GM18507 (cell line): ENCODE results near the gene RNF20.
"Not testable (repeated sequence)": the region's sequence is repeated elsewhere in the genome, so short reads cannot be mapped to it uniquely, and the experiment has no call there.

Experiments used
- DNase-seq: peaks from one replicate; pipeline ENCODE4 v3.0.0; 2011; ENCODE audit warnings: low read depth; ENCODE audit not compliant: insufficient read length; ENCODE audit errors: extremely low spot score
- FAIRE-seq: peaks from 2 replicates; lab custom pipeline; 2011; peaks lifted over from hg19 to GRCh38; lab: Jason Lieb, UNC

Gene RNF20

GRCh38 chr9:101527066-101527465 lies 6.6 kb upstream of the RNF20 start:
- FAIRE-seq: no peak
- DNase-seq: no peak

GRCh38 chr9:101528015-101528414 lies 5.6 kb upstream of the RNF20 start:
- no peak for FAIRE-seq
- no peak for DNase-seq

GRCh38 chr9:101530076-101530711 lies 3.5 kb upstream of the RNF20 start:
- FAIRE-seq (peak; percentile 78), DNase-seq (peak; percentile 36)

- no peak for DNase-seq
- FAIRE-seq: no peak
These were observed 2.7 kb downstream of the RNF20 start for GRCh38 chr9:101536351-101536750.

- no peak for DNase-seq
- no peak for FAIRE-seq
These were observed 3.3 kb downstream of the RNF20 start for GRCh38 chr9:101536938-101537337.

GRCh38 chr9:101540069-101540468 lies 6.4 kb downstream of the RNF20 start:
- DNase-seq (no peak), FAIRE-seq (no peak)

GRCh38 chr9:101543098-101543735 lies 9.6 kb downstream of the RNF20 start:
- FAIRE-seq (no peak), DNase-seq (no peak)

- FAIRE-seq, DNase-seq: not testable (repeated sequence)
These were observed 15.9 kb downstream of the RNF20 start for GRCh38 chr9:101549472-101550098.

GRCh38 chr9:101561740-101562139 lies 28.1 kb downstream of the RNF20 start:
- no peak for DNase-seq
- no peak for FAIRE-seq

GRCh38 chr9:101562966-101563365 lies 29.3 kb downstream of the RNF20 start:
- no peak for DNase-seq
- FAIRE-seq: no peak

- DNase-seq (no peak), FAIRE-seq (no peak)
These were observed 30.6 kb downstream of the RNF20 start for GRCh38 chr9:101564252-101564651.

- DNase-seq: no peak
- FAIRE-seq: peak; percentile 65
These were observed 33.5 kb downstream of the RNF20 start for GRCh38 chr9:101566904-101567724.

GRCh38 chr9:101567725-101568350 lies 34.2 kb downstream of the RNF20 start:
- FAIRE-seq: no peak

GRCh38 chr9:101569741-101570501 lies 36.3 kb downstream of the RNF20 start:
- FAIRE-seq: no peak
- DNase-seq: no peak

More at GRCh38 chr9:101567725-101568350, 34.2 kb downstream of the RNF20 start:
- DNase-seq: no peak

- no peak for DNase-seq
- FAIRE-seq: no peak
These were observed 37.5 kb downstream of the RNF20 start for GRCh38 chr9:101571114-101571513.

GRCh38 chr9:101572316-101572715 lies 38.7 kb downstream of the RNF20 start:
- FAIRE-seq (no peak), DNase-seq (no peak)

GRCh38 chr9:101574731-101575333 lies 41.2 kb downstream of the RNF20 start:
- DNase-seq: no peak
- no peak for FAIRE-seq

GRCh38 chr9:101578378-101578777 lies 44.7 kb downstream of the RNF20 start:
- DNase-seq (no peak), FAIRE-seq (no peak)
